NOMO-1 treated with DMSO at 0.1 percent for 48 hours (cell line): ENCODE measurements around the gene ELANE.
A peak's percentile ranks its signal among the peaks of the same experiment; 100 is the strongest.
"Not testable (repeated sequence)": the region's sequence is repeated elsewhere in the genome, so short reads cannot be mapped to it uniquely, and the experiment has no call there.

ENCODE experiments used
- DNase-seq: peaks from one replicate; lab custom pipeline; 2025; ENCODE audit not compliant: unreplicated experiment; lab: John Stamatoyannopoulos, UW

Gene ELANE

DNA sequence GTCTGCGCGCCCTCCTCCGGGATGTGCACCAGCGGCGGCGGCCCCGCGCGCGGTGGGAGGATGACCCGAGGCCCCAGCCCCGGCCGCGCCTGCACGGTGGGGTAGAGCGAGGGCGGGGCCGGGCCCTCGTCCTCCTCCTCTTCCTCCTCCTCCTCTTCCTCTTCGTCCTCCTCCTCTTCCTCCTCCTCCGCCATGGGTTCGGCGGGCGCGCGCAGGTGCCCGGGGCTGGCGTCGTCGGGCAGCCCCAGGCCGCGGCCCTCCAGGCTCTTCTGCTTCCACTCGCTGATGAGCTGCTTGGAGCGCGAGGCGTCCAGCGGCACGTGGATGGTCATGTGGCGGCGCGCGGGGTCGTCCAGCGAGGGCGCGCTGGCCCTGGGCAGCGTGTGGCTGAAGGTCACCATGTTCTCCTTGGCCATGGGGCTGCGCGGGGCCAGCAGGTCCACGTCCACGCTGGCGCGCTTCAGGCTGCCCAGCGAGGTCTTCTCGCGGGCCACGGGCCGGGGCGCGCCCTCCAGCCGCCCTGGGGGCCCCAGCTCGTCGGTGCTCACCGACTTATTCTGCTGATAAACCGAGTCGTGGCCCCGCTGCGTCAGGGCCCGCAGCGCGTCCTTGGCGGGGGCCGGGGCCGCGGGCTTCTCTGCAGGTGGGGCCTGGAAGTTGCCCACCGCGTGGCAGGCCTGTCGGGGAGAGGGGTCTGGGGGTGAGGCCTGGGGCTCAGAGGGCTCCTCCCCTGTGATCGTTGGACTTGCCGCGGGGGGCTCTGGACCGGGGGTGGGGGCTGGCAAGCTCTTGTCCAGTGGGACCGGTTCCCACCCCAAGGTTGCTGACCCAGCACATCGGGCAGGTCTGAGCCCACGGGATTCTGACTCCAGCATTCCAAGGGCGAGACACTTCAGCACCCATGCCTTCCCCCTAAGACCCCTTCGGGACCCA lies 38.6 kb upstream of the ELANE start:
- no peak for DNase-seq

DNA sequence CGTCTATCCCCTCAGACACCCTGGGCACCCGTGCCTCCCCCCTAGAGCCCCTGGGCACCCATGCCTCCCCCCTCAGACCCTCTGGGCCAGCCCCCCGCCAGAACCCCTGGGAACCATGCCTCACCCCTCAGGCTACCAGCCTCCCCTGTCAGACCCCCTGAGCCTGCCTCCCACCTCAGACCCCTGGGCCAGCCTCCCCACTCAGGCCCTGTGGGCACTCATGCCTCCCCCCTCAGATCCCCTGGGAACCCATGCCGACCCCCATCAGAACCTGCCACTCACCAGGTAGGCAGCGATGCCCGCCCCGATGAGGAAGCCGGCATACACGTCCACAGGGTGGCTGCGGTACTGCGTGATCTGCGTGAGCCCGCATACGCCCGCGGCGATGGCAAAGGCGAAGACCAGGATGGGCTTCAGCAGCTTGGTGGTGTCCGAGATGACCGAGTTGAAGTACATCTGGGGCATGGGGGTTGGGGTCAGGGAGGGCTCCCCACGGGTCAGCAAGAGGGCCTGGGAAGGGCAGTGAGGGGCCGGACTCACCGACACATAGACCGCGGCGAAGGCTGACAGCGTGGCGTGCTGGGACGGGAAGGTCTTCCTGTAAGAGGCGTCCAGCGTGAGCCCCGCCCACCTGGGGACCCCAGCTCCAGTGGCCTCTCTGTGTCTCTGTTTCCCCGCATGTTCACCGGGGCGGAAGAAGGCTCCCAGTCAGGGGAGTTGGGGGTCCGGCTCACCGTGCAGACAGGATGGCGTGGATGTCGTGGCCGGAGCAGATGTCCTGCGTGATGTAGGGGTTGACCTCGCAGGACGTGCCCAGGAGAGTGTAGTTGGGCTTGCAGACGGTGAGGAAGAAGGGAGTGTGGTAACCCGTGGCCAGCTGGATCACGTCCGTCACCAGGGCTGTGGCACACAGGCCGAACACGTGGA lies 37.7 kb upstream of the ELANE start:
- no peak for DNase-seq

GRCh38 chr19:815079-815774 lies 36.9 kb upstream of the ELANE start:
- DNase-seq, result no peak

DNA sequence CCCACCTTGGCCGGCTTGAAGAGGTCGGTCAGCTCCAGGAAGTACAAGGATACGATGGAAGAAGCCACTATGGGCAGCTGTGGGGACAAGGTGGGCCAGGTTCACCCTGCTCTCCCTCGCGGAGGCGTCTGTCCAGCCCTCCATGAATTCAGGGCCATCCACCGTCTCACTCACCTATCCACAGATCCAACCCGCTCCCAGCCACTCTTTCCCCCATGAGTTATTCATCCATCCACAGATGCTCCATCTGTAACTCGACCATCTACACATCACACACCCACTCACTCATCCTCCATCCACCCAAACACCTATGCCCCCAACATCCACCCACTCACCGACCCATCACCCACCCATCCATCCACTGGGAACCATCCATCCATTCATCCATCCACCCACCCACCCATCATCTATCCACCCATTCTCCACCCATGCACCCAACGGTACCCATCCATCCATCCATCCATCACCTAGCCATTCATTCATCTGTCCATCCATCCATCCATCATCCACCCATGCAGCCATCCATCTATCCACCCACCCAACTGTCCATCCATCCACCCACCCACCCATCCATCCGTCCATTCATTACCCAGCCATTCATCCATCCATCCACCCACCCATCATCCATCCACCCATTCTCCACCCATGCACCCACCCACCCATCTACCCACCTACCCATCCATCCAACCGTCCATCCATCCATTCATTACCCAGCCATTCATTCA lies 36.2 kb upstream of the ELANE start:
- DNase-seq, result no peak

- DNase-seq, result no peak
Measured at GRCh38 chr19:816500-816857, 35.6 kb upstream of the ELANE start.

DNA sequence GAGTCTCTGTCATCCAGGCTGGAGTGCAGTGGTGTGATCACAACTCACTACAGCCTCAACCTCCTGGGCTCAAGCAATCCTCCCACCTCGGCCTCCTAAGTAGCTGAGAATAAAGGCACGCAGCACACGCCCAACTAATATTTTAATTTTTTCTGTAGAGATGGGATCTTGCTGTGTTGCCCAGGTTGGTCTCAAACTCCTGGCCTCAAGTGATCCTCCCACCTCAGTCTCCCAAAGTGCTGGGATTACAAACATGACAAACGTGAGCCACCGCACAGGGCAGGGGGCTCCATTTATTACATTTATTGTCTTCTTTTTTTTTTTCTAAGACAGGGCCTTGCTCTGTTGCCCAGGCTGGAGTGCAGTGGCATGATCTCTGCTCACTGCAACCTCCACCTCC lies 31.9 kb upstream of the ELANE start:
- not testable (repeated sequence) for DNase-seq

- no peak for DNase-seq
Measured at GRCh38 chr19:821231-821824, 30.8 kb upstream of the ELANE start.

GRCh38 chr19:821825-822503 lies 30.1 kb upstream of the ELANE start, which contains the start of gene PLPPR3:
Gene PLPPR3, minus strand, starts transcription at chr19:821955. Its CDS starts 396 bp downstream, at chr19:821559.
- DNase-seq, result peak; percentile 59

DNA sequence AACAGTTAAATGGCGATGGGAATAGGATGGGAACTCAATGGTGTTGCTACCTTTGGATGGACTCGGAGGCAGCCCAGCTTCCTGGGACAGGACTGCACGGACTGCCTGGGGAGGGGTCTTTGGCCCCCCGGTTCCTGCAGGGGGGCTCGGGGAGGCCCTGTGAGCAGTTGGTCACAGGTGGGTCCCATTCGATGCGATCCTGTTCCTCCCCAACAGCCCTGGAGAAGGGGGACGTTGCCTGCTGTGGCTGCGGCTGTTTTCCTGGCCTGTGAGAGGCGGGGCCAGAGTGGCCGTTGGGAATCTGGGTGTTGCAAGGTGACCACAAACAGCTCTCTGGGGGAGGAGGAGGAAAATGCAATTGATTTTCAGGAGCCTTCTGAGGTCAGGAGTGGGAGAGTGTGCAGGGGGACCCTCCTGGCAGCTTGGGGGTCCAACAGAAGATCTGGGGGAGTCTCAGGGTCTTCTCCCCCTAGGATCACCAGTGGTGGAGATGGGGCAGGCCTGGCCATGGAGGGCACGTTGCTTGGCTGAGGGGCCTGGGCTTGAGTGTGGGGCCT lies 28.5 kb upstream of the ELANE start:
- peak; percentile 46 for DNase-seq

DNA sequence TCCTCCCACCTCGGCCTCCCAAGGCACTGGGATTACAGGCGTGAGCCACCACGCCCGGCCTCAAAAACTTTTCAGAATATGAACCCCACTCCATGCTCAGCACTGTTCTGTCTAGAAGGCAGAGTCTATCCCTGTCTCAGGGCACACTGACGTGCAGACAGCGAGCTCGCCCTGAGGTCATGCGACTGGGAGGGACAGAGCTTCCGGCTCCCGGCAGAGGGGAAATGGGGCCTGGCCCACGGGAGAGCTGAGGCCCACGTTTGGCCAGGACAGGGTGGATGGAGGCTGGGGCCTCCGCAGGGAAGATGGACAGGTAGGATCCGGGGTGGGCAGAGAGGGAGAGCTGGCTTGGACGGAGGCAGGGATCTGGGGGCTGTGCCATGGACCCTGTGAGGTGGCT lies 27.2 kb upstream of the ELANE start:
- DNase-seq, result peak; percentile 64

DNA sequence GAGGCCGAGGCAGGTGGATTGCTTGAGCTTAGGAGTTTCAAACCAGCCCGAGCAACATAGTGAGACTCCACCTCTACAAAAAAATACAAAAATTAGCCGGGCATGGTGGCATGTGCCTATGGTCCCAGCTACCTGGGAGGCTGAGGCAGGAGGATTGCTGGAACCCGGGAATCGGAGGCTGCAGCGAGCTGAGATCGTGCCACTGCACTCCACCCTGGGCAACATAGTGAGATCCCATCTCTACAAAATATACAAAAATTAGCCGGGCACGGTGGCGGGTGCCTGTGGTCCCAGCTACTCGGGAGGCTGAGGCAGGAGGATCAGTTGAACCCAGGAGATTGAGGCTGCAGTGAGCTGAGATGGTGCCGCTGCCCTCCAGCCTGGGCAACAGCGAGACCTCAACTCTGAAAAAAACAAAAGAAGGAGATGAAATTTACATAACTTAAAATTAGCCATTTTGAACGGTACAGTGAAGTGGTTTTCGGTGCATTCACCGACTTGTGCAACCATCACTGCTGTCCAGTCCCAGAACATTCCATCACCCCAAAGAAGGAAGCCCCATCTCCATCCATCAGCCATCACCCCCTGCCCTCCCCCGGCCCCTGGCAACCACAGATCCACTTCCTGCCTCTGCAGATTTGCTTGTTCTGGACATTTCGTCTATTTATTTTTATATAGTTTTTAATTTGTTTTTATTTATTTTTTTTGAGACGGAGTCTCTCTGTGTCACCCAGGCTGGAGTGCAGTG lies 26.0 kb upstream of the ELANE start:
- peak; percentile 47 for DNase-seq

DNA sequence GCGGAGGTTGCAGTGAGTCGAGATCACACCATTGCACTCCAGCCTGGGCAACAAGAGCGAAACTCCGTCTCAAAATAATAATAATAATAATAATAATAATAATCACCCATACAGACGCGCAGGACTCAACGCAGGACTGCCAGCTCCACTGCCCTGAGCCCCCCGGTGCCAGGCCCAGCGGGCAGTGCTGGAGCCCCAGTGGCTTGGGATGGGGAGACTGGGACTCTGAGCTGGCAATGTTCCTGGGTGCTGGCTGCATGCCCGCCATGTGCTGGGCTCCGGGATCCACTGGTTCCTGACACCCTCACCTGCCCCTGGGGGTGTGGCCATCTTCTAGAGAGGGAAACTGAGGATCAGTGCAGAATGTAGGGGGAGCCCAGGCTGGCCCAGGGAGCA lies 24.8 kb upstream of the ELANE start:
- no peak for DNase-seq

DNA sequence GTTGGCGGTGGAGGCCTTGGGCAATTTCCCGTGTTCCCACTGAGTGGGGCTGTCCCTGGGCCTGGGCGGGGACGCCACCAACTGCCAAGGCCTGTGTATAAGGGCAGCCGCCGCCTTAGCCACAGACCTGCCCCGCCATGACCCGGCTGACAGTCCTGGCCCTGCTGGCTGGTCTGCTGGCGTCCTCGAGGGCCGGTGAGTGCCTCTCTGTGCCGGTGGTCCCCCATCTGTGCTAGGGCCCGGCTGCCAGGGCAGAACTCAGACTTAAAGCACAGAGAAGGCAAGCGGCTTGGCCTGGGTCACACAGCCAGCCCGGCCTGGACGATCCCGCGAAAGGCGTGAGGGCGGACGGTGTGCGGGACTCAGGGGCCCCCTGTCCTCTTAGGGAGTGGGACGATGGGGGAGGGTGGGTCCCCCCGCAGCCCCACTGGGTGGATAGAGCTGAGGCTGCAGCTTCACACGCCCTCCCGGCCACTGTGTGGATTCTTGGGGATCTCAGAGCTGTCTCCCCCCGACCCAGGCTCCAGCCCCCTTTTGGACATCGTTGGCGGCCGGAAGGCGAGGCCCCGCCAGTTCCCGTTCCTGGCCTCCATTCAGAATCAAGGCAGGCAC lies 24.3 kb upstream of the ELANE start, which contains the start of gene AZU1:
TSS of gene AZU1 (plus strand) at position 128 of the 612 bp plus-strand sequence. CDS start at position 138, 10 bp downstream.
- peak; percentile 80 for DNase-seq

DNA sequence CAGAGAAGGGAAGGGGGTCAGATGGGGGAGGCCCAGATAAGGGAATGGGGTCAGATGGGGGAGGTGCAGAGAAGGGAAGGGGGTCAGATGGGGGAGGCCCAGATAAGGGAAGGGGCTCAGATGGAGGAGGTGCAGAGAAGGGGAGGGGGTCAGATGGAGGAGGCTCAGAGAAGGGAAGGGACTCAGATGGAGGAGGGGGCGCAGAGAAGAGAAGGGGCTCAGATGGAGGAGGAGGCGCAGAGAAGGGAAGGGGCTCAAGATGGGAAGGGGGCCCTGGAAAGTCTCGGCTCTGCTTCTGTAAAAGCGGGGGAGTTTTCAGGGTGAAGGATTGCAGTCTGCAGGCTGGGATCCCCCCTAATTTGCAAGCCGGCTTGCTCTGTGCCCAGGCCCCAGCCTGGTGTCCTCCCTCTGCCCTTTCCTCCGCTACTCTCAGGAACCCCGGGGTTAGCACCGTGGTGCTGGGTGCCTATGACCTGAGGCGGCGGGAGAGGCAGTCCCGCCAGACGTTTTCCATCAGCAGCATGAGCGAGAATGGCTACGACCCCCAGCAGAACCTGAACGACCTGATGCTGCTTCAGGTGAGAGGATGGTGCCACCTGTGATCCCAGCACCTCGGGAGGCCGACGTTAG lies 22.9 kb upstream of the ELANE start:
- DNase-seq, result no peak

GRCh38 chr19:831407-832369 lies 20.4 kb upstream of the ELANE start:
- DNase-seq, result no peak

DNA sequence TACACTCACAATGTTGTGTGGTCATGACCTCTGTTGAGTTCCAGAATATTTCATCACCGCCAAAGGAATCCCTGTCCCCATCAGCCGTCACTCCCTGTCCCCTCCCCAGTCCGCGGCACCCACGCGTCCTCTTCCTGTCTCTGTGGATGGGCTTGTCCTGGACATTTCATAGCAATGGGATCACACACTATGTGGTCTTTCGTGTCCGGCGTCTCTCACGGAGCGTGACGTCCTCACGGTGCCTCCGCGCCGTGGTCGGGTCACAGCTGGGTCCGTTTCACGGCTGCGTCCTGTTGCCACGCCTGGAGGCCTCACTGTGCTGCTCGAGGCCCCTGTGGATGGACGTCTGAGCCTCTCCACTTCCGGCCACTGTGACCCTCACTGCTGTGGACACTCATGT lies 17.9 kb upstream of the ELANE start:
- no peak for DNase-seq
